ENCODE measurements around the gene OPCML.

DNA sequence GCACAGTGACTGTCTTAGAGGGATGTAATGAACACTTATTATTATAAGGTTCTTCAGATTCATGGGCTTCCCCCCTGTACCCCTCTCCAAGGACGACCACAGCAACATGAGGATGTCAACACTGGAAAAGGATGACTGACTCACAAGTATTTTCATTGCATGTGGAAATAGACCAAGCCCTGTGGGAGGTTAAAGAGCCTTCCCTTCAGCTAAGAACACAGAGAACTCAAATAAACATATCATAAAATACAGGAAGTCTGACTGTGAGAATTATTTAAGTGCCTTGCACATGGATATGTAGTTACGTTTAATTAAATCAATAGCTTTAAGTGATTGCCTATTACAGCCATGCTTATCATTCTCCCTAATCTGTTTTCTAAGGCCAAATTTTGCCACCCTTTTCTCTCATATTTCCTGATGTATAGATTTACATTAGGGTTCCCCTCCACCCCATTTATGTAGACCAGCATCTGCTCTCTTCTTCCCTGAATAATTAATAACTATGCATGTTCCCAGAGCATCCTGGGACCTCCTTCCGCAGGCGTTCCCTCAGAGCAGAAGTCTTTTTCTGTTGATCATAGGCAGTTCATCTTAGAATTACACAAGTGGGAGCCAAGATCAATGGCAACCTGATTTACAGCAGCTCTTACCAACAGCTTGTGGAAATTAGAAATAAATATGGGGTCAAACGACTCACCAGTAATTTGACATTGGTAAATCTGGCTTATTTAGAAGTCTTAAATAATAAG, 226.9 kb downstream of the OPCML start:
- TF ChIP-seq EZH2 (IDR thresholded peaks at IDR 0.05; ENCODE audit: low read length, unreplicated experiment) = no peak
- TF ChIP-seq, protein P1, sequence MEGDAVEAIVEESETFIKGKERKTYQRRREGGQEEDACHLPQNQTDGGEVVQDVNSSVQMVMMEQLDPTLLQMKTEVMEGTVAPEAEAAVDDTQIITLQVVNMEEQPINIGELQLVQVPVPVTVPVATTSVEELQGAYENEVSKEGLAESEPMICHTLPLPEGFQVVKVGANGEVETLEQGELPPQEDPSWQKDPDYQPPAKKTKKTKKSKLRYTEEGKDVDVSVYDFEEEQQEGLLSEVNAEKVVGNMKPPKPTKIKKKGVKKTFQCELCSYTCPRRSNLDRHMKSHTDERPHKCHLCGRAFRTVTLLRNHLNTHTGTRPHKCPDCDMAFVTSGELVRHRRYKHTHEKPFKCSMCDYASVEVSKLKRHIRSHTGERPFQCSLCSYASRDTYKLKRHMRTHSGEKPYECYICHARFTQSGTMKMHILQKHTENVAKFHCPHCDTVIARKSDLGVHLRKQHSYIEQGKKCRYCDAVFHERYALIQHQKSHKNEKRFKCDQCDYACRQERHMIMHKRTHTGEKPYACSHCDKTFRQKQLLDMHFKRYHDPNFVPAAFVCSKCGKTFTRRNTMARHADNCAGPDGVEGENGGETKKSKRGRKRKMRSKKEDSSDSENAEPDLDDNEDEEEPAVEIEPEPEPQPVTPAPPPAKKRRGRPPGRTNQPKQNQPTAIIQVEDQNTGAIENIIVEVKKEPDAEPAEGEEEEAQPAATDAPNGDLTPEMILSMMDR (conservative IDR thresholded peaks at IDR 0.05; ENCODE audit: low read depth, low read length) = no peak

Measured in PC-3 (cell line).